RWPE2 (cell line): ENCODE data around the gene TMEM43.

Experiments
- ATAC-seq: fragments of 200-7000 bp; cut with Tn5 transposase; 3 replicates; pipeline ENCODE4 v1.9.1; 2021; ENCODE audit warnings: low read depth
- DNase-seq: peaks from one replicate; pipeline ENCODE4 v3.0.0-alpha.2; 2020; ENCODE audit warnings: low spot score
- H3K27ac ChIP-seq: fragments of 450-650 bp; 2 replicates; pipeline ENCODE4 v1.5.1; 2017; ENCODE audit warnings: mild to moderate bottlenecking; ENCODE audit not compliant: poor library complexity, severe bottlenecking
- H3K27me3 ChIP-seq: fragments of 250-450 bp; sonication (Bioruptor Pico); 2 replicates; pipeline ENCODE4 v1.5.1; 2021; ENCODE audit warnings: mild to moderate bottlenecking, moderate library complexity; ENCODE audit not compliant: insufficient read depth, poor library complexity, severe bottlenecking
- H3K36me3 ChIP-seq: fragments of 250-450 bp; sonication (Bioruptor Pico); 2 replicates; pipeline ENCODE4 v1.5.1; 2020; ENCODE audit warnings: low read depth, mild to moderate bottlenecking, moderate library complexity
- H3K4me1 ChIP-seq: fragments of 250-450 bp; sonication (Bioruptor Pico); 2 replicates; pipeline ENCODE4 v1.5.1; 2021; ENCODE audit warnings: mild to moderate bottlenecking, moderate library complexity; ENCODE audit not compliant: insufficient read depth, poor library complexity, severe bottlenecking
- H3K4me3 ChIP-seq: fragments of 250-450 bp; sonication (Bioruptor Pico); 2 replicates; pipeline ENCODE4 v1.5.1; 2021; ENCODE audit warnings: mild to moderate bottlenecking, moderate library complexity; ENCODE audit not compliant: severe bottlenecking
- H3K9me3 ChIP-seq: fragments of 250-450 bp; sonication (Bioruptor Pico); 2 replicates; pipeline ENCODE4 v1.5.1; 2021; ENCODE audit warnings: mild to moderate bottlenecking, moderate library complexity; ENCODE audit not compliant: severe bottlenecking
- CTCF ChIP-seq: fragments of 450-650 bp; IDR thresholded peaks from one replicate; pipeline ENCODE4 v1.5.1; 2017; ENCODE audit warnings: mild to moderate bottlenecking, moderate library complexity; ENCODE audit not compliant: poor library complexity, severe bottlenecking

TMEM43 gene

GRCh38 chr3:14130707-14131106, 5.9 kb downstream of the TMEM43 start:
- H3K36me3 ChIP-seq = peaks cover 93% of the 10 kb centered on the region

GRCh38 chr3:14131134-14131533, 6.3 kb downstream of the TMEM43 start:
- TF ChIP-seq CTCF = no peak
- H3K36me3 ChIP-seq = peaks cover 96% of the 10 kb centered on the region

More at GRCh38 chr3:14130707-14131106, 5.9 kb downstream of the TMEM43 start:
- no peaks in the 10 kb centered on the region for H3K9me3 ChIP-seq
- peaks cover 9% of the 10 kb centered on the region for H3K4me1 ChIP-seq
- H3K27ac ChIP-seq = no peak overlapping the region
- no peaks in the 10 kb centered on the region for H3K27me3 ChIP-seq
- H3K4me3 ChIP-seq = no peak overlapping the region
- no peak for TF ChIP-seq CTCF
- DNase-seq (no peak), ATAC-seq (no peak)

GRCh38 chr3:14132120-14132519, 7.3 kb downstream of the TMEM43 start:
- no peak for ATAC-seq
- Histone ChIP-seq H3K27ac (no peak overlapping the region), H3K36me3 (peaks cover 95% of the 10 kb centered on the region), H3K27me3 (no peaks in the 10 kb centered on the region), H3K9me3 (no peaks in the 10 kb centered on the region), H3K4me3 (no peak overlapping the region), H3K4me1 (peaks cover 11% of the 10 kb centered on the region)
- TF ChIP-seq CTCF = no peak
- no peak for DNase-seq

More at GRCh38 chr3:14131134-14131533, 6.3 kb downstream of the TMEM43 start:
- H3K27ac ChIP-seq = no peak overlapping the region
- no peaks in the 10 kb centered on the region for H3K27me3 ChIP-seq
- H3K4me3 ChIP-seq = no peak overlapping the region
- DNase-seq = no peak
- no peak for ATAC-seq
- H3K4me1 ChIP-seq = peaks cover 9% of the 10 kb centered on the region
- H3K9me3 ChIP-seq = no peaks in the 10 kb centered on the region

- H3K36me3 ChIP-seq = peaks cover 93% of the 10 kb centered on the region
- TF ChIP-seq CTCF = no peak
- no peak overlapping the region for H3K27ac ChIP-seq
- H3K4me1 ChIP-seq = peaks cover 15% of the 10 kb centered on the region
- H3K4me3 ChIP-seq = no peak overlapping the region
- no peaks in the 10 kb centered on the region for H3K27me3 ChIP-seq
- DNase-seq (no peak), ATAC-seq (no peak)
- H3K9me3 ChIP-seq = no peaks in the 10 kb centered on the region
Observed at GRCh38 chr3:14132689-14133088, 7.8 kb downstream of the TMEM43 start.

GRCh38 chr3:14133188-14133800, 8.4 kb downstream of the TMEM43 start:
- Histone ChIP-seq H3K27ac (no peak overlapping the region), H3K4me3 (no peak overlapping the region), H3K9me3 (no peaks in the 10 kb centered on the region), H3K4me1 (peaks cover 15% of the 10 kb centered on the region), H3K36me3 (peaks cover 92% of the 10 kb centered on the region), H3K27me3 (no peaks in the 10 kb centered on the region)
- DNase-seq = no peak
- no peak for ATAC-seq
- no peak for TF ChIP-seq CTCF
